Body of pancreas (tissue), 4 donors: ENCODE measurements around the gene MSI2. TPM values are rescaled to one million over a fixed set of nuclear protein-coding genes. Genes with fewer than 3 reads are reported as not detected.

Experiments
- ATAC-seq: fragments of 150-250 bp; one replicate; pipeline ENCODE4 v1.9.1; 2016
- DNase-seq, 4 donors: peaks; one replicate each; pipeline ENCODE4 v3.0.0-alpha.2; 2019
- H3K27ac ChIP-seq, 4 donors: fragments of 200-600 bp; sonication (generic); 1 replicate in 3 of 4; 2 replicates in 1 of 4; pipeline versions ENCODE4 v1.5.1 to v1.6.1; 2016 to 2019; ENCODE audit warnings: mild to moderate bottlenecking in 1 of 4, mixed read lengths in 1 of 4, moderate library complexity in 1 of 4
- H3K27me3 ChIP-seq, 2 donors: fragments of 200-600 bp; sonication (generic); one replicate each; pipeline ENCODE4 v1.6.0; 2016; ENCODE audit warnings: mild to moderate bottlenecking in 1 of 2
- H3K36me3 ChIP-seq, 2 donors: fragments of 200-600 bp; sonication (generic); replicated peaks in 1 of 2; 2 replicates each; pipeline ENCODE4 v1.5.1; 2016; ENCODE audit warnings: low read depth in 2 of 2; ENCODE audit not compliant: insufficient read depth in 1 of 2
- H3K4me1 ChIP-seq: fragments of 200-600 bp; sonication (generic); one replicate; pipeline ENCODE4 v1.6.0; 2016
- H3K4me3 ChIP-seq, 2 donors: fragments of 200-600 bp; sonication (generic); 1 replicate in 1 of 2; 2 replicates in 1 of 2; pipeline ENCODE4 v1.5.1; 2016 to 2019
- H3K9me3 ChIP-seq, 3 donors: fragments of 200-600 bp; sonication (generic); 1 replicate in 2 of 3; 2 replicates in 1 of 3; pipeline ENCODE4 v1.5.1; 2016
- CTCF ChIP-seq, 7 experiments: fragments of 450-650 bp in 4 of 7; fragments of 200-600 bp in 3 of 7; sonication (generic) in 3 of 7; IDR thresholded peaks; one replicate each; pipeline ENCODE4 v1.5.1; 2016 to 2019; ENCODE audit warnings: antibody characterized with exemption in 7 of 7
- POLR2A ChIP-seq, 3 donors: fragments of 450-650 bp; IDR thresholded peaks; one replicate each; pipeline ENCODE4 v1.6.1; 2016; ENCODE audit warnings: antibody characterized with exemption in 3 of 3, mild to moderate bottlenecking in 2 of 3
- WGBS, 2 donors: methylation state at CpG; one replicate each; pipeline ENCODE4 v1.1.5; 2017; 5-methylcytosine and 5-hydroxymethylcytosine counted together
- intact Hi-C: fragments of 100-400 bp; cut with DNase I; formaldehyde crosslinking; loops from one replicate; pipeline ENCODE4 v1.15.1; 2023
- total RNA-seq, 2 donors: library from RNA; depleted of rRNA; stranded (reverse); fragments of >200 nt; gene quantifications; one replicate each; pipeline ENCODE4 v1.1.0, GENCODE V29; 2016

MSI2 gene
- total RNA-seq, 2 donors from 2014 or later, result 21.1 to 28.5 TPM

- intact Hi-C loops, result no loop called here
- ATAC-seq (no peak), DNase-seq (no peak)
- Histone ChIP-seq H3K36me3 (no peaks in the 10 kb centered on the region), H3K4me3 (no peak overlapping the region), H3K27me3 (no peaks in the 10 kb centered on the region), H3K4me1 (peaks cover 4% of the 10 kb centered on the region), H3K27ac (no peak overlapping the region), H3K9me3 (no peaks in the 10 kb centered on the region)
- WGBS, 2 donors, result 93 to 99% methylated on average over 4 of the region's 4 CpGs
- TF ChIP-seq CTCF (IDR thresholded peaks at IDR 0.05), result no peak
- no peak for TF ChIP-seq POLR2A (IDR thresholded peaks at IDR 0.05)
Observed at GRCh38 chr17:57344261-57344660, 87.9 kb downstream of the MSI2 start.

GRCh38 chr17:57349541-57350247, 93.4 kb downstream of the MSI2 start:
- Histone ChIP-seq H3K4me3 (no peak overlapping the region), H3K27me3 (no peaks in the 10 kb centered on the region), H3K27ac (no peak overlapping the region), H3K36me3 (no peaks in the 10 kb centered on the region), H3K9me3 (no peaks in the 10 kb centered on the region), H3K4me1 (no peaks in the 10 kb centered on the region)
- no peak for TF ChIP-seq CTCF (IDR thresholded peaks at IDR 0.05)
- no peak for TF ChIP-seq POLR2A (IDR thresholded peaks at IDR 0.05)
- 91 to 96% methylated on average over 3 of the region's 3 CpGs for WGBS, 2 donors
- DNase-seq, result no peak
- ATAC-seq, result no peak
- intact Hi-C loops, result no loop called here

GRCh38 chr17:57350266-57350665, 93.9 kb downstream of the MSI2 start:
- TF ChIP-seq CTCF (IDR thresholded peaks at IDR 0.05), result no peak
- no peak for TF ChIP-seq POLR2A (IDR thresholded peaks at IDR 0.05)
- intact Hi-C loops, result no loop called here
- H3K9me3 ChIP-seq, result no peaks in the 10 kb centered on the region
- no peaks in the 10 kb centered on the region for H3K36me3 ChIP-seq
- 90 to 99% methylated on average over 6 of the region's 6 CpGs for WGBS, 2 donors
- no peak for ATAC-seq
- H3K27me3 ChIP-seq, result no peaks in the 10 kb centered on the region
- H3K4me3 ChIP-seq, result no peak overlapping the region
- no peak for DNase-seq
- no peaks in the 10 kb centered on the region for H3K4me1 ChIP-seq
- H3K27ac ChIP-seq, result no peak overlapping the region

- H3K36me3 ChIP-seq, result no peaks in the 10 kb centered on the region
- peaks cover 17% of the 10 kb centered on the region for H3K4me1 ChIP-seq
- DNase-seq (no peak), ATAC-seq (no peak)
- WGBS, 2 donors, result 94 to 95% methylated on average over 5 of the region's 5 CpGs
- no peak for TF ChIP-seq CTCF (IDR thresholded peaks at IDR 0.05)
- TF ChIP-seq POLR2A (IDR thresholded peaks at IDR 0.05), result no peak
- no peaks in the 10 kb centered on the region for H3K9me3 ChIP-seq
- no peaks in the 10 kb centered on the region for H3K27me3 ChIP-seq
- no peak overlapping the region for H3K4me3 ChIP-seq
- intact Hi-C loops, result no loop called here
- H3K27ac ChIP-seq, result no peak overlapping the region
Observed at GRCh38 chr17:57352665-57353175, 96.4 kb downstream of the MSI2 start.

GRCh38 chr17:57354673-57355072, 98.3 kb downstream of the MSI2 start:
- 92 to 93% methylated on average over 2 of the region's 2 CpGs for WGBS, 2 donors
- ATAC-seq (no peak), DNase-seq (no peak)
- Histone ChIP-seq H3K36me3 (no peaks in the 10 kb centered on the region), H3K4me1 (peaks cover 23% of the 10 kb centered on the region), H3K27ac (no peak overlapping the region), H3K9me3 (no peaks in the 10 kb centered on the region), H3K4me3 (no peak overlapping the region), H3K27me3 (no peaks in the 10 kb centered on the region)
- TF ChIP-seq CTCF (IDR thresholded peaks at IDR 0.05) (no peak), POLR2A (IDR thresholded peaks at IDR 0.05) (no peak)
- intact Hi-C loops, result no loop called here
